Astrocyte of the spinal cord (primary cell): ENCODE results near the gene ZNF507.

Experiments
- DNase-seq: peaks from one replicate; pipeline ENCODE4 v3.0.0; 2011; ENCODE audit warnings: low read depth, low spot score
- H3K4me3 ChIP-seq: 2 replicates; pipeline ENCODE4 v1.5.1; 2011; ENCODE audit warnings: low read depth, mild to moderate bottlenecking, low read length, moderate library complexity
- CTCF ChIP-seq: IDR thresholded peaks from 2 replicates; pipeline ENCODE4 v1.5.1; 2012; ENCODE audit warnings: low read depth, mild to moderate bottlenecking, low read length, inconsistent platforms
- in situ Hi-C: cut with HindIII; loops from 2 replicates; pipeline ENCODE4 v1.10.0; 2017; ENCODE audit warnings: low sequenced_read_pairs

ZNF507 gene

GRCh38 chr19:32349051-32349450 is 3.6 kb downstream of the ZNF507 start:
- no peak for TF ChIP-seq CTCF
- no peak overlapping the region for H3K4me3 ChIP-seq
- no peak for DNase-seq
- in situ Hi-C loops = no loop called here

GRCh38 chr19:32349724-32350470 is 4.5 kb downstream of the ZNF507 start:
- no peak for DNase-seq
- in situ Hi-C loops = no loop called here
- no peak overlapping the region for H3K4me3 ChIP-seq
- no peak for TF ChIP-seq CTCF

- TF ChIP-seq CTCF = no peak
- in situ Hi-C loops = no loop called here
- DNase-seq = no peak
- no peak overlapping the region for H3K4me3 ChIP-seq
Observed at GRCh38 chr19:32350471-32350865, 5.1 kb downstream of the ZNF507 start.

- no peak for TF ChIP-seq CTCF
- H3K4me3 ChIP-seq = no peak overlapping the region
- DNase-seq = no peak
- in situ Hi-C loops = no loop called here
Observed at GRCh38 chr19:32350987-32351348, 5.6 kb downstream of the ZNF507 start.

GRCh38 chr19:32352241-32352630 is 6.8 kb downstream of the ZNF507 start:
- no peak for DNase-seq
- in situ Hi-C loops = no loop called here
- no peak overlapping the region for H3K4me3 ChIP-seq
- no peak for TF ChIP-seq CTCF

GRCh38 chr19:32354345-32354744 is 8.9 kb downstream of the ZNF507 start:
- H3K4me3 ChIP-seq = no peak overlapping the region
- TF ChIP-seq CTCF = no peak
- in situ Hi-C loops = no loop called here
- no peak for DNase-seq
